Vagina (tissue), 2 donors: Measurements from ENCODE around the gene ANGEL1. TPM values are rescaled to one million over a fixed set of nuclear protein-coding genes. Genes with fewer than 3 reads are reported as not detected.
A peak's percentile ranks its signal among the peaks of the same experiment; 100 is the strongest.

Source experiments
- DNase-seq, 2 donors: peaks; one replicate each; pipeline ENCODE4 v3.0.0-alpha.2; 2017; ENCODE audit errors: extremely low spot score in 2 of 2
- H3K27ac ChIP-seq: fragments of 200-600 bp; sonication (generic); one replicate; pipeline ENCODE4 v1.5.1; 2019
- H3K27me3 ChIP-seq: fragments of 200-600 bp; sonication (generic); one replicate; pipeline ENCODE4 v1.5.1; 2019
- H3K36me3 ChIP-seq, 2 donors: fragments of 200-600 bp; sonication (generic); one replicate each; pipeline ENCODE4 v1.5.1; 2017 to 2019
- H3K4me1 ChIP-seq: fragments of 200-600 bp; sonication (generic); one replicate; pipeline ENCODE4 v1.5.1; 2019
- H3K4me3 ChIP-seq, 2 donors: fragments of 200-600 bp; sonication (generic); 1 replicate in 1 of 2; 2 replicates in 1 of 2; pipeline ENCODE4 v1.5.1; 2016 to 2019
- H3K9me3 ChIP-seq: fragments of 200-600 bp; sonication (generic); one replicate; pipeline ENCODE4 v1.5.1; 2019
- POLR2A ChIP-seq, 2 donors: fragments of 450-650 bp; IDR thresholded peaks; one replicate each; pipeline ENCODE4 v1.6.1; 2017; ENCODE audit warnings: antibody characterized with exemption in 2 of 2, mild to moderate bottlenecking in 2 of 2, moderate library complexity in 2 of 2
- POLR2AphosphoS5 ChIP-seq, 2 donors: sonication (generic); formaldehyde crosslinking; IDR thresholded peaks; one replicate each; pipeline ENCODE4 v1.9.0; 2017; ENCODE audit warnings: antibody characterized with exemption in 2 of 2, mild to moderate bottlenecking in 2 of 2, low read depth in 1 of 2; ENCODE audit not compliant: insufficient read depth in 1 of 2
- intact Hi-C: fragments of 100-400 bp; cut with DNase I; formaldehyde crosslinking; loops from one replicate; pipeline ENCODE4 v1.15.1; 2023
- total RNA-seq: library from RNA; depleted of rRNA; stranded (reverse); fragments of >200 nt; gene quantifications from one replicate; pipeline ENCODE4 v1.2.3, GENCODE V29; 2016
- TF ChIP-seq, protein P1 (sequence below), 3 experiments: fragments of 450-650 bp in 2 of 3; fragments of 200-600 bp in 1 of 3; sonication (generic) in 1 of 3; IDR thresholded peaks; one replicate each; pipeline ENCODE4 v1.5.1; 2017 to 2019; ENCODE audit warnings: antibody characterized with exemption in 3 of 3, mild to moderate bottlenecking in 2 of 3, moderate library complexity in 2 of 3

The ANGEL1 gene
- total RNA-seq, 1 donor from 2014 or later: 13.0 TPM

DNA sequence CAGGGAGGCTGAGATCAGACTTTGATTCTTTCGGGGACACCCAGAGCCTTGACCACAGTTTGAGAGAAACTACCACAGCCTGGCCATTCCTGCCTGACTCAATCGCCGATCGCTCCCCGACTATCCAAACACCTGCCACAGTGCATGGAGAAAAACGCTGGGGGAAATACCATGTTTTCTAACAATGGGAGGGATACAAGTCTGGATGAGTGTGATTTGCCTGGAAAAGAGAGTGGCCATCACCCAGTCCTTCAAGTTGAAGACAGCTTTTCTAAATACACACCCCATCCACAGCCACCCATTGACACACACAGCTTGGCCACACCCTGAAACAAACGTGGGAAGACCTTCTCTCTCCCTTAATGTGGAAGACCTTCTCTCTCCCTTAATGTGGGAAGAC, 58.1 kb downstream of the ANGEL1 start:
- no peaks in the 10 kb centered on the region for H3K4me1 ChIP-seq
- no peaks in the 10 kb centered on the region for H3K9me3 ChIP-seq
- DNase-seq: no peak
- TF ChIP-seq, protein P1, sequence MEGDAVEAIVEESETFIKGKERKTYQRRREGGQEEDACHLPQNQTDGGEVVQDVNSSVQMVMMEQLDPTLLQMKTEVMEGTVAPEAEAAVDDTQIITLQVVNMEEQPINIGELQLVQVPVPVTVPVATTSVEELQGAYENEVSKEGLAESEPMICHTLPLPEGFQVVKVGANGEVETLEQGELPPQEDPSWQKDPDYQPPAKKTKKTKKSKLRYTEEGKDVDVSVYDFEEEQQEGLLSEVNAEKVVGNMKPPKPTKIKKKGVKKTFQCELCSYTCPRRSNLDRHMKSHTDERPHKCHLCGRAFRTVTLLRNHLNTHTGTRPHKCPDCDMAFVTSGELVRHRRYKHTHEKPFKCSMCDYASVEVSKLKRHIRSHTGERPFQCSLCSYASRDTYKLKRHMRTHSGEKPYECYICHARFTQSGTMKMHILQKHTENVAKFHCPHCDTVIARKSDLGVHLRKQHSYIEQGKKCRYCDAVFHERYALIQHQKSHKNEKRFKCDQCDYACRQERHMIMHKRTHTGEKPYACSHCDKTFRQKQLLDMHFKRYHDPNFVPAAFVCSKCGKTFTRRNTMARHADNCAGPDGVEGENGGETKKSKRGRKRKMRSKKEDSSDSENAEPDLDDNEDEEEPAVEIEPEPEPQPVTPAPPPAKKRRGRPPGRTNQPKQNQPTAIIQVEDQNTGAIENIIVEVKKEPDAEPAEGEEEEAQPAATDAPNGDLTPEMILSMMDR (IDR thresholded peaks at IDR 0.05): no peak
- TF ChIP-seq POLR2AphosphoS5 (IDR thresholded peaks at IDR 0.05; ENCODE audit: insufficient read depth in 1 of 2, low read depth in 1 of 2): no peak
- no peak for TF ChIP-seq POLR2A (IDR thresholded peaks at IDR 0.05)
- H3K27me3 ChIP-seq: no peaks in the 10 kb centered on the region
- no peaks in the 10 kb centered on the region for H3K36me3 ChIP-seq
- no peak overlapping the region for H3K4me3 ChIP-seq
- H3K27ac ChIP-seq: no peak overlapping the region
- intact Hi-C loops: no loop called here

DNA sequence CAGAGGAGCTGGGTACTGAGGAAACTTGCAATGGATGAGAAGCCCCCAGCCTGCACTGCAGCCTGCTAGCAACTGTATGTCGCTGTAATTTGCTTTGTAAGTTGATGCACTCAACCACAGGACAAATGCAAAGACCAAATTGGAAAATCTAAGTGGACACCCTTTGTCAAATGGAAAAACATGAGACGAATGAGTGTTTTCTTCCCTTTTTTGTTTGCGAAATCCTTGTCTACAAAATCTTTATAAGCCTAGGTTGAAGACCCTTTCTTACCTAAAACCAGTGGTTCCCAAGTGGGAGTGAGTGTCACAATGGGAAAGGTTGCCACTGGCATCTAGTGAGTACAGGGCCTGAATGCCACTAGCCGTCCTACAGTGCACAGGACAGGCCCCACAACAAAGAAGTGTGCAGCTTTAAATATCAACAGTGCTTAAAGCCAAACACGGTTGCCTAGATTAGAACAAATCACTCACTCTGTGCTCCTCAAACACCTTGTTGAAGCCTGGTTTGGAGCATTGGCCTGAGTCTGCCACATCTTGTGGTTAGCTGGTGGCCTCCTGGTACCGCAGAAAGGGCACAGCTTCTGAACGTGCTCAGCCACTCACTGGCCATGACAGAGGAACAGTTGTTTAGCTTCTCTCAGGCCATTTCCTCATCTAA, 59.0 kb downstream of the ANGEL1 start:
- no peak overlapping the region for H3K4me3 ChIP-seq
- DNase-seq: peak in 1 of 2 donors; percentile 55
- H3K4me1 ChIP-seq: no peaks in the 10 kb centered on the region
- no peaks in the 10 kb centered on the region for H3K27me3 ChIP-seq
- no peaks in the 10 kb centered on the region for H3K9me3 ChIP-seq
- TF ChIP-seq POLR2A (IDR thresholded peaks at IDR 0.05) (no peak), POLR2AphosphoS5 (IDR thresholded peaks at IDR 0.05; ENCODE audit: insufficient read depth in 1 of 2, low read depth in 1 of 2) (no peak)
- TF ChIP-seq, protein P1 (IDR thresholded peaks at IDR 0.05): no peak
- no peak overlapping the region for H3K27ac ChIP-seq
- no peaks in the 10 kb centered on the region for H3K36me3 ChIP-seq
- intact Hi-C loops: no loop called here

DNA sequence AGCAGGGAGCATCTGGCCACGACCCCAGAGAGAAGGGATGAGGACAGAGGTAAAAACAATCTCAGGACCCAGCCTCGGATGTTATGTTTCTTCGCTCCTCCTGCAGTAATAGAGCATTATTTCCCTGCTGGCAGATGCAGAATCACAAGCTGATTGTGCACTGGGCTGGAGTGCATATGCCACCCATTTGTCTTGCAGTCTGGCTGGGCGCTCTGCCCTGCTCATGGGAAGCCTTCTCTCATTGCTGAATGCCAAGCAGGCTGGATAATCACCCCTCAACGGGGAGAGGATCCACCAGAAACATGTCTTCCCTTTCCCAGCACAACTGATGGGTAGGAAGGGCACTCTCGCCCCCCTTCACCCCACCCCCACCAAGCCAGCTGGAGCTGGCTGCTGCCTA, 59.9 kb downstream of the ANGEL1 start:
- TF ChIP-seq, protein P1 (IDR thresholded peaks at IDR 0.05): no peak
- TF ChIP-seq POLR2AphosphoS5 (IDR thresholded peaks at IDR 0.05; ENCODE audit: insufficient read depth in 1 of 2, low read depth in 1 of 2) (no peak), POLR2A (IDR thresholded peaks at IDR 0.05) (no peak)
- intact Hi-C loops: no loop called here
- Histone ChIP-seq H3K27me3 (no peaks in the 10 kb centered on the region), H3K4me1 (no peaks in the 10 kb centered on the region), H3K27ac (no peak overlapping the region), H3K36me3 (no peaks in the 10 kb centered on the region), H3K4me3 (no peak overlapping the region), H3K9me3 (no peaks in the 10 kb centered on the region)
- peak in 1 of 2 donors; percentile 82 for DNase-seq

DNA sequence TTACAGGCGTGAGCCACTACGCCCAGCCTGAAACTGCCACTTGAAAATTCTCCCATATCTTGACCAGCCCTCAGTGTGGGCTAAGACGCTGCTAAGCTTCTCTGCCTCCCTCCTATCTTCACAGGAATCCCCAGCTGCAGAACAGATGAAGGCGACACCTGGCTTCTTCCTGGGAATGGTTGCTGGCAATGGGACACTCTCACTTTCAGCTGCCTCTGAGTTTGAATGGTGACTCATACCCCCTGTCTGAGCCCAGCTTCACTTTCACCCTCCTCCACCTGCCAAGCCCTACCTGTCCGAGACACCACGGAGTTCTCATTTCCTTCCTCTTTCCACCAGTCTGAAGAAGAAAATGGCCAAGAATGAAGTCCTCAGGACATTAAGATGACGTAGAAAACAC, 69.7 kb downstream of the ANGEL1 start:
- TF ChIP-seq POLR2A (IDR thresholded peaks at IDR 0.05): no peak
- TF ChIP-seq POLR2AphosphoS5 (IDR thresholded peaks at IDR 0.05; ENCODE audit: insufficient read depth in 1 of 2, low read depth in 1 of 2): no peak
- TF ChIP-seq, protein P1 (IDR thresholded peaks at IDR 0.05): no peak
- Histone ChIP-seq H3K4me1 (no peaks in the 10 kb centered on the region), H3K9me3 (no peaks in the 10 kb centered on the region), H3K27ac (no peak overlapping the region), H3K36me3 (no peaks in the 10 kb centered on the region), H3K27me3 (no peaks in the 10 kb centered on the region), H3K4me3 (no peak overlapping the region)
- DNase-seq: no peak
- intact Hi-C loops: no loop called here

DNA sequence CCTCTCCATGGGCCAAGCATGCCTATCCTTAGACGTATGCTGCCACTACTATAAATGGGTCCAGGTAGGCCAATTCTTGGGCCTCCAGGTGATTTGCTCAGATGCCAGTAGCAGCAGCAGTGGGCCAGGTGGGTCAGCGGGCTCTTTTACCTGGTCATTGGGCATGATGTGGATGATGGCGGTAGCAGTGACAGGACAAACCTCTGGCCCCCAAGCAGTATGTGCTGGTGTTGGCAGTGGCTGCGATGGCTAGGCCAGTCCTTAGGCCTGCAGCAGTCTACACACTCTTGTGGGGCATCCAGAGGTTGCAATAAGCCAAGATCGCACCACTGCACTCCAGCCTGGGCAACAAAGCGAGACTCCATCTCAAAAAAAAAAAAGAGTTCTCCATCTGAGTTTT, 70.5 kb downstream of the ANGEL1 start:
- H3K36me3 ChIP-seq: no peaks in the 10 kb centered on the region
- H3K4me3 ChIP-seq: no peak overlapping the region
- H3K9me3 ChIP-seq: no peaks in the 10 kb centered on the region
- TF ChIP-seq POLR2AphosphoS5 (IDR thresholded peaks at IDR 0.05; ENCODE audit: insufficient read depth in 1 of 2, low read depth in 1 of 2) (no peak), POLR2A (IDR thresholded peaks at IDR 0.05) (no peak)
- TF ChIP-seq, protein P1 (IDR thresholded peaks at IDR 0.05): no peak
- no peaks in the 10 kb centered on the region for H3K27me3 ChIP-seq
- intact Hi-C loops: no loop called here
- DNase-seq: no peak
- H3K4me1 ChIP-seq: no peaks in the 10 kb centered on the region
- H3K27ac ChIP-seq: no peak overlapping the region
